ENCODE measurements around the gene ADO.

ADO gene

DNA sequence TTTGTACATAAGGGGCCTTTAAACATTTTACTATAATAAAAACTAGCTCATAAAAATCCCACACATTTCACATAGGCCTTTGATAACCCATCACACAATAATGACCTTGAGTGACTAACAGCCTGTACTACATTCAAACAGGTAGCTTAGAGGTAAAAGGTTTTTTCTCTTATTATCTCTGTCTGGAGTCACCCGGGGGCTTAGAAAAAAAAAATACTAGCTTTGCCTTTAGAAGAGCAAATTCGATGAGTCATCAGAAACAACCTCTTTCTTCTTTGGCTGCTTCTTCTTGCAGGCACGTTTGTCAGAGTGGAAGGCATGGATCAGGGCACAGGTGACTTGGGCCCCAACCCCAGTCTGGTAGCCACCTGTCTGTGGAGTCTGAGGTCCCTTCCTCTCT is 43.4 kb upstream of the ADO start:
- H3K23ac ChIP-seq (ENCODE audit: low read length), result no peak overlapping the region
- H2BK5ac ChIP-seq (ENCODE audit: low read length), result no peak overlapping the region
- no peak overlapping the region for H2BK15ac ChIP-seq (replicated peaks; ENCODE audit: low read depth)
- no peak overlapping the region for H3K56ac ChIP-seq (ENCODE audit: low read length)
- no peak overlapping the region for H3K4me2 ChIP-seq (ENCODE audit: low read length)
- H3K27ac ChIP-seq (ENCODE audit: low read depth, low read length), result no peak overlapping the region
- H3K79me2 ChIP-seq (ENCODE audit: control insufficient read depth, insufficient read depth, low read length), result no peaks in the 10 kb centered on the region
- no peak overlapping the region for H4K5ac ChIP-seq (ENCODE audit: low read length)
- no peak for DNase-seq
- H3K4me1 ChIP-seq (ENCODE audit: control insufficient read depth, low read depth, low read length), result no peaks in the 10 kb centered on the region
- H4K8ac ChIP-seq (ENCODE audit: low read depth, low read length), result no peak overlapping the region
- no peaks in the 10 kb centered on the region for H3K27me3 ChIP-seq (ENCODE audit: insufficient read depth, low read length, poor library complexity)
- no CpG with 5 or more reads among the region's 3 CpGs for WGBS (ENCODE audit: extremely low coverage, insufficient coverage, low lambda C conversion rate)
- H3K4ac ChIP-seq (ENCODE audit: low read depth, low read length), result no peak overlapping the region
- H3K36me3 ChIP-seq (ENCODE audit: control insufficient read depth, insufficient read depth, low read length), result no peaks in the 10 kb centered on the region
- H3K79me1 ChIP-seq (ENCODE audit: low read length), result no peaks in the 10 kb centered on the region
- no peak overlapping the region for H3K4me3 ChIP-seq (ENCODE audit: low read length)
- no peak overlapping the region for H3K9ac ChIP-seq (ENCODE audit: low read length)
- H3K18ac ChIP-seq (ENCODE audit: low read length), result no peak overlapping the region
- no peak overlapping the region for H2AK5ac ChIP-seq (ENCODE audit: low read length)
- no peak overlapping the region for H2BK120ac ChIP-seq (ENCODE audit: low read depth, low read length)

GRCh38 chr10:62763155-62763554 is 41.4 kb upstream of the ADO start:
- Histone ChIP-seq H3K27me3 (ENCODE audit: insufficient read depth, low read length, poor library complexity) (no peaks in the 10 kb centered on the region), H3K4ac (ENCODE audit: low read depth, low read length) (no peak overlapping the region), H2BK5ac (ENCODE audit: low read length) (no peak overlapping the region), H3K79me1 (ENCODE audit: low read length) (no peaks in the 10 kb centered on the region), H3K23ac (ENCODE audit: low read length) (no peak overlapping the region), H3K9ac (ENCODE audit: low read length) (no peak overlapping the region), H3K4me1 (ENCODE audit: control insufficient read depth, low read depth, low read length) (no peaks in the 10 kb centered on the region), H2AK5ac (ENCODE audit: low read length) (no peak overlapping the region), H3K36me3 (ENCODE audit: control insufficient read depth, insufficient read depth, low read length) (no peaks in the 10 kb centered on the region), H3K4me3 (ENCODE audit: low read length) (no peak overlapping the region), H2BK120ac (ENCODE audit: low read depth, low read length) (no peak overlapping the region), H3K18ac (ENCODE audit: low read length) (no peak overlapping the region), H3K27ac (ENCODE audit: low read depth, low read length) (no peak overlapping the region), H3K56ac (ENCODE audit: low read length) (no peak overlapping the region), H3K4me2 (ENCODE audit: low read length) (no peak overlapping the region), H4K8ac (ENCODE audit: low read depth, low read length) (no peak overlapping the region), H3K79me2 (ENCODE audit: control insufficient read depth, insufficient read depth, low read length) (no peaks in the 10 kb centered on the region), H2BK15ac (replicated peaks; ENCODE audit: low read depth) (no peak overlapping the region), H4K5ac (ENCODE audit: low read length) (no peak overlapping the region)
- no peak for DNase-seq
- WGBS (ENCODE audit: extremely low coverage, insufficient coverage, low lambda C conversion rate), result no CpG with 5 or more reads among the region's 4 CpGs

GRCh38 chr10:62764011-62764410 is 40.5 kb upstream of the ADO start:
- Histone ChIP-seq H3K79me2 (ENCODE audit: control insufficient read depth, insufficient read depth, low read length) (no peaks in the 10 kb centered on the region), H2AK5ac (ENCODE audit: low read length) (no peak overlapping the region), H3K56ac (ENCODE audit: low read length) (no peak overlapping the region), H3K4ac (ENCODE audit: low read depth, low read length) (no peak overlapping the region), H3K18ac (ENCODE audit: low read length) (no peak overlapping the region), H4K8ac (ENCODE audit: low read depth, low read length) (no peak overlapping the region), H3K23ac (ENCODE audit: low read length) (no peak overlapping the region), H4K5ac (ENCODE audit: low read length) (no peak overlapping the region), H2BK15ac (replicated peaks; ENCODE audit: low read depth) (no peak overlapping the region), H2BK5ac (ENCODE audit: low read length) (no peak overlapping the region), H3K4me3 (ENCODE audit: low read length) (no peak overlapping the region), H2BK120ac (ENCODE audit: low read depth, low read length) (no peak overlapping the region), H3K4me2 (ENCODE audit: low read length) (no peak overlapping the region), H3K27me3 (ENCODE audit: insufficient read depth, low read length, poor library complexity) (no peaks in the 10 kb centered on the region), H3K79me1 (ENCODE audit: low read length) (no peaks in the 10 kb centered on the region), H3K27ac (ENCODE audit: low read depth, low read length) (no peak overlapping the region), H3K36me3 (ENCODE audit: control insufficient read depth, insufficient read depth, low read length) (no peaks in the 10 kb centered on the region), H3K4me1 (ENCODE audit: control insufficient read depth, low read depth, low read length) (no peaks in the 10 kb centered on the region), H3K9ac (ENCODE audit: low read length) (no peak overlapping the region)
- no CpG with 5 or more reads among the region's 4 CpGs for WGBS (ENCODE audit: extremely low coverage, insufficient coverage, low lambda C conversion rate)
- no peak for DNase-seq

DNA sequence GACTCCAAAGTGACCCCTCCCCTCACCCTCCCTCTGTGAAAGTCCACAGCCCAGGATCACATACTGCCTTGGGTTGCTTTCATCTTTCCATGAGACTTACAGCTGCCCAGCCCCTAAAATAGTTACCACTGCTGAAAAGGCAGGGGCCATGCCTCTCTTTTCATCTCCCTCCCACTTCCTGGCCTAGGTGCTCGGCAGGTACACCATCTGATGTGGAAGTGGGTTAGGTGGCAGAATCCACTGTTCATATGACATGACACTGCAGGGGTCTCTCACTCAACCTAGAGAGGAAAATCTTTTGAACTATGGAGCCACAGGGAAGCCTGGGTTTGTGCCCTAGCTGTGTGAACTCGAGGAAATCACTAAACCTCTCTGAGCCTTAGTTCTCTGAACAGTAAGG is 38.8 kb upstream of the ADO start:
- H4K8ac ChIP-seq (ENCODE audit: low read depth, low read length), result no peak overlapping the region
- no peak overlapping the region for H3K27ac ChIP-seq (ENCODE audit: low read depth, low read length)
- no peak overlapping the region for H3K4me3 ChIP-seq (ENCODE audit: low read length)
- no peaks in the 10 kb centered on the region for H3K79me1 ChIP-seq (ENCODE audit: low read length)
- no peaks in the 10 kb centered on the region for H3K4me1 ChIP-seq (ENCODE audit: control insufficient read depth, low read depth, low read length)
- H3K4me2 ChIP-seq (ENCODE audit: low read length), result no peak overlapping the region
- H4K5ac ChIP-seq (ENCODE audit: low read length), result no peak overlapping the region
- DNase-seq, result no peak
- no peak overlapping the region for H3K9ac ChIP-seq (ENCODE audit: low read length)
- no peak overlapping the region for H2AK5ac ChIP-seq (ENCODE audit: low read length)
- H3K56ac ChIP-seq (ENCODE audit: low read length), result no peak overlapping the region
- no peak overlapping the region for H3K23ac ChIP-seq (ENCODE audit: low read length)
- no peaks in the 10 kb centered on the region for H3K27me3 ChIP-seq (ENCODE audit: insufficient read depth, low read length, poor library complexity)
- no peaks in the 10 kb centered on the region for H3K36me3 ChIP-seq (ENCODE audit: control insufficient read depth, insufficient read depth, low read length)
- no peaks in the 10 kb centered on the region for H3K79me2 ChIP-seq (ENCODE audit: control insufficient read depth, insufficient read depth, low read length)
- H2BK15ac ChIP-seq (replicated peaks; ENCODE audit: low read depth), result no peak overlapping the region
- H3K4ac ChIP-seq (ENCODE audit: low read depth, low read length), result no peak overlapping the region
- no peak overlapping the region for H2BK5ac ChIP-seq (ENCODE audit: low read length)
- H2BK120ac ChIP-seq (ENCODE audit: low read depth, low read length), result no peak overlapping the region
- WGBS (ENCODE audit: extremely low coverage, insufficient coverage, low lambda C conversion rate), result no CpG with 5 or more reads among the region's 2 CpGs
- H3K18ac ChIP-seq (ENCODE audit: low read length), result no peak overlapping the region

GRCh38 chr10:62766386-62766785 is 38.1 kb upstream of the ADO start:
- Histone ChIP-seq H3K79me2 (ENCODE audit: control insufficient read depth, insufficient read depth, low read length) (no peaks in the 10 kb centered on the region), H3K9ac (ENCODE audit: low read length) (no peak overlapping the region), H4K5ac (ENCODE audit: low read length) (no peak overlapping the region), H2BK120ac (ENCODE audit: low read depth, low read length) (no peak overlapping the region), H4K8ac (ENCODE audit: low read depth, low read length) (no peak overlapping the region), H3K4me3 (ENCODE audit: low read length) (no peak overlapping the region), H2BK5ac (ENCODE audit: low read length) (no peak overlapping the region), H3K56ac (ENCODE audit: low read length) (no peak overlapping the region), H3K27ac (ENCODE audit: low read depth, low read length) (no peak overlapping the region), H3K4ac (ENCODE audit: low read depth, low read length) (no peak overlapping the region), H3K23ac (ENCODE audit: low read length) (no peak overlapping the region), H3K18ac (ENCODE audit: low read length) (no peak overlapping the region), H2BK15ac (replicated peaks; ENCODE audit: low read depth) (no peak overlapping the region), H3K4me1 (ENCODE audit: control insufficient read depth, low read depth, low read length) (no peaks in the 10 kb centered on the region), H3K36me3 (ENCODE audit: control insufficient read depth, insufficient read depth, low read length) (no peaks in the 10 kb centered on the region), H3K27me3 (ENCODE audit: insufficient read depth, low read length, poor library complexity) (no peaks in the 10 kb centered on the region), H3K79me1 (ENCODE audit: low read length) (no peaks in the 10 kb centered on the region), H2AK5ac (ENCODE audit: low read length) (no peak overlapping the region), H3K4me2 (ENCODE audit: low read length) (no peak overlapping the region)
- WGBS (ENCODE audit: extremely low coverage, insufficient coverage, low lambda C conversion rate), result no CpG with 5 or more reads among the region's 3 CpGs
- no peak for DNase-seq

GRCh38 chr10:62769574-62770242 is 34.8 kb upstream of the ADO start:
- peak overlapping the region; percentile 1 for H3K27ac ChIP-seq (ENCODE audit: low read depth, low read length)
- no peak overlapping the region for H3K23ac ChIP-seq (ENCODE audit: low read length)
- no peak overlapping the region for H3K4me3 ChIP-seq (ENCODE audit: low read length)
- H3K4me2 ChIP-seq (ENCODE audit: low read length), result no peak overlapping the region
- no peaks in the 10 kb centered on the region for H3K79me1 ChIP-seq (ENCODE audit: low read length)
- no peaks in the 10 kb centered on the region for H3K27me3 ChIP-seq (ENCODE audit: insufficient read depth, low read length, poor library complexity)
- no peak overlapping the region for H3K4ac ChIP-seq (ENCODE audit: low read depth, low read length)
- peak; percentile 46 for DNase-seq
- peak overlapping the region; percentile 5 for H4K5ac ChIP-seq (ENCODE audit: low read length)
- H3K36me3 ChIP-seq (ENCODE audit: control insufficient read depth, insufficient read depth, low read length), result no peaks in the 10 kb centered on the region
- H3K79me2 ChIP-seq (ENCODE audit: control insufficient read depth, insufficient read depth, low read length), result no peaks in the 10 kb centered on the region
- peak overlapping the region; percentile 46 for H3K56ac ChIP-seq (ENCODE audit: low read length)
- H2AK5ac ChIP-seq (ENCODE audit: low read length), result no peak overlapping the region
- no peak overlapping the region for H2BK15ac ChIP-seq (replicated peaks; ENCODE audit: low read depth)
- peak overlapping the region; percentile 64 for H2BK120ac ChIP-seq (ENCODE audit: low read depth, low read length)
- H3K18ac ChIP-seq (ENCODE audit: low read length), result peak overlapping the region; percentile 90
- no peak overlapping the region for H3K9ac ChIP-seq (ENCODE audit: low read length)
- peak overlapping the region; percentile 18 for H2BK5ac ChIP-seq (ENCODE audit: low read length)
- H4K8ac ChIP-seq (ENCODE audit: low read depth, low read length), result no peak overlapping the region
- no peaks in the 10 kb centered on the region for H3K4me1 ChIP-seq (ENCODE audit: control insufficient read depth, low read depth, low read length)
- no CpG with 5 or more reads among the region's 1 CpG for WGBS (ENCODE audit: extremely low coverage, insufficient coverage, low lambda C conversion rate)

Data from mesendoderm (in vitro differentiated cells).